ENCODE results near the gene CLK1. TPM values are rescaled to one million over a fixed set of nuclear protein-coding genes. Genes with fewer than 3 reads are reported as not detected.

The CLK1 gene
- total RNA-seq, 1 donor from 2014 or later: 105 TPM

GRCh38 chr2:200811333-200812121 is 52.9 kb downstream of the CLK1 start, which contains the start of gene BZW1:
TSS of gene BZW1 (plus strand) at chr2:200811910. CDS start at chr2:200813218, 1,308 bp downstream.
- DNase-seq (ENCODE audit: low spot score): peak; percentile 99

GRCh38 chr2:200810998-200811332 is 53.5 kb downstream of the CLK1 start:
- no peak for DNase-seq (ENCODE audit: low spot score)

GRCh38 chr2:200810252-200810997 is 54.0 kb downstream of the CLK1 start:
- no peak for DNase-seq (ENCODE audit: low spot score)

GRCh38 chr2:200809506-200810251 is 54.8 kb downstream of the CLK1 start:
- no peak for DNase-seq (ENCODE audit: low spot score)

Other genes starting within 250 kb of the CLK1 start
- gene BZW1, start 52.7 kb downstream of the CLK1 start, total RNA-seq: 332 TPM
- gene PPIL3, start 24.4 kb upstream of the CLK1 start, total RNA-seq: 19.8 TPM
- gene NIF3L1, start 24.7 kb upstream of the CLK1 start, total RNA-seq: 13.7 TPM
- gene ORC2, start 99.0 kb upstream of the CLK1 start, total RNA-seq: 25.2 TPM
- gene HYCC2, start 207.0 kb upstream of the CLK1 start, total RNA-seq: 31.5 TPM
- gene NDUFB3, start 207.3 kb upstream of the CLK1 start, total RNA-seq: 83.2 TPM